ENCODE data around the gene TREM1. TPM values are rescaled to one million over a fixed set of nuclear protein-coding genes. Genes with fewer than 3 reads are reported as not detected.

The TREM1 gene
- total and polyA plus RNA-seq, 12 donors: 0.37 to 3.8 (median 0.96) TPM; not detected in 3

DNA sequence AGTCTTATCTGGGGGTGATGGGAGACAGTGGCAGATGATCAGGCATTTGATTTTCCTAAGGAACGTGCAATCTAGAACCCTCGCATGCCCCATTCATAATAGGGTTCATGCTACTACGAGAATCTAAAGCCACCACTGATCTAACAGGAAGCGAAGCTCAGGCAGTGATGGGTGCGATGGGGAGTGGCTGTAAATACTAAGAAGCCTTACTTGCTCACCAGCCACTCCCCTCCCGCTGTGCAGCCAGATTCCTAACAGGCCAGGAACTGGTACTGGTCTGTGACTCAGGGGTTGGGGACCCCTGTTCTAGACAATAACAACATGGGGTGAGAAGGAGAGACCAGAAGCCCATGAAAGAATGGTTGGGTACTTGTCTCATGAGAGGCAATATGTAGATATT is 53.8 kb downstream of the TREM1 start:
- Histone ChIP-seq H3K27me3 (no peaks in the 10 kb centered on the region), H3K4me3 (no peak overlapping the region), H3K27ac (no peak overlapping the region), H3K4me1 (replicated peaks in 1 of 2) (no peaks in the 10 kb centered on the region), H3K36me3 (replicated peaks in 1 of 2) (no peaks in the 10 kb centered on the region), H3K9me3 (replicated peaks in 1 of 3) (no peaks in the 10 kb centered on the region)
- intact Hi-C loops (cut with DNase I): no loop called here
- TF ChIP-seq, protein P1, sequence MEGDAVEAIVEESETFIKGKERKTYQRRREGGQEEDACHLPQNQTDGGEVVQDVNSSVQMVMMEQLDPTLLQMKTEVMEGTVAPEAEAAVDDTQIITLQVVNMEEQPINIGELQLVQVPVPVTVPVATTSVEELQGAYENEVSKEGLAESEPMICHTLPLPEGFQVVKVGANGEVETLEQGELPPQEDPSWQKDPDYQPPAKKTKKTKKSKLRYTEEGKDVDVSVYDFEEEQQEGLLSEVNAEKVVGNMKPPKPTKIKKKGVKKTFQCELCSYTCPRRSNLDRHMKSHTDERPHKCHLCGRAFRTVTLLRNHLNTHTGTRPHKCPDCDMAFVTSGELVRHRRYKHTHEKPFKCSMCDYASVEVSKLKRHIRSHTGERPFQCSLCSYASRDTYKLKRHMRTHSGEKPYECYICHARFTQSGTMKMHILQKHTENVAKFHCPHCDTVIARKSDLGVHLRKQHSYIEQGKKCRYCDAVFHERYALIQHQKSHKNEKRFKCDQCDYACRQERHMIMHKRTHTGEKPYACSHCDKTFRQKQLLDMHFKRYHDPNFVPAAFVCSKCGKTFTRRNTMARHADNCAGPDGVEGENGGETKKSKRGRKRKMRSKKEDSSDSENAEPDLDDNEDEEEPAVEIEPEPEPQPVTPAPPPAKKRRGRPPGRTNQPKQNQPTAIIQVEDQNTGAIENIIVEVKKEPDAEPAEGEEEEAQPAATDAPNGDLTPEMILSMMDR (IDR thresholded peaks at IDR 0.05): no peak
- TF ChIP-seq POLR2A (IDR thresholded peaks at IDR 0.05): no peak
- no peak for DNase-seq
- 85 to 93% (median 88%) methylated on average over 6 of the region's 6 CpGs for WGBS, 4 donors

DNA sequence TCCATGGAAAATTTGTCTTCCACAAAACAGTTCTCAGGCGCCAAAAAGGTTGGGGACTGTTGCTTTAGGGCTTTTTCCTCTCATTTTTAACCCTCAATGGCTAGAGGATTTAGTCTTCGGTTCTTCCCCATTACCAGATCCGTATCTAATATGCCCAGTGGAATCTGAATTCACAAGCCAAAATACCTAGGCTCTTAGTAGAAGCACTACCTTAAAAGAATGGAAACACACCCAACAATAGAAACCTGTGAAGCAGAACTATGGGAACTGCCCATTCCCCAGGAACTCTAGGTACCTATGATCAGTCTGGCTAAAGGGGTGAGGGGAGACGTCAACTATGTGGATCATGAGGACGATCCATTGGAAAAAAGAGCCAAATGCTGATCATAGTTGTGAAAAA is 55.2 kb downstream of the TREM1 start:
- 53 to 73% (median 56%) methylated on average over 5 of the region's 5 CpGs for WGBS, 4 donors
- intact Hi-C loops (cut with DNase I): no loop called here

DNA sequence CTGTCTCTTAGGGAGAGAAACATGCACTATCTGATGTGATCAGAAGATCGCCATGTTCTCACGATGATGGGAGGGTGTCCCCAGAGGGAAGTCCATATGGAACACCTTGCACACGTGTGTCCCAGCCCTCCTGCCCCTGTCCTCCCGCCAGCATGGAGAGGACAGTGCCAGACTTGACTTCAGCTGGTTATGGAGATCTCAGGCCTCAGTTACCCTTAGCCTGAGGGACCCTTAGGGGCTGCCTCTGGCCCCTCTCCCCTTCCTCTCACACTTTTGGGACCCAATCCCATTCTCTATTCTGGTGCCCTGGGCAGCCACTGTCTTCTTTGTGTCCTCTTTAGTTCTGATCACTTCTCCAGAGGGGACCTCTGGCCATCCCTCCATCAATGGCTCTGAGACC is 56.8 kb downstream of the TREM1 start:
- no peak for DNase-seq
- intact Hi-C loops (cut with DNase I): no loop called here

More for the DNA sequence above, 55.2 kb downstream of the TREM1 start:
- DNase-seq: no peak
- H3K36me3 ChIP-seq (replicated peaks in 1 of 2): no peaks in the 10 kb centered on the region
- H3K4me3 ChIP-seq: no peak overlapping the region
- TF ChIP-seq POLR2A (IDR thresholded peaks at IDR 0.05): no peak
- TF ChIP-seq, protein P1 (IDR thresholded peaks at IDR 0.05): no peak
- H3K27me3 ChIP-seq: no peaks in the 10 kb centered on the region
- no peak overlapping the region for H3K27ac ChIP-seq
- no peaks in the 10 kb centered on the region for H3K9me3 ChIP-seq (replicated peaks in 1 of 3)
- H3K4me1 ChIP-seq (replicated peaks in 1 of 2): no peaks in the 10 kb centered on the region

DNA sequence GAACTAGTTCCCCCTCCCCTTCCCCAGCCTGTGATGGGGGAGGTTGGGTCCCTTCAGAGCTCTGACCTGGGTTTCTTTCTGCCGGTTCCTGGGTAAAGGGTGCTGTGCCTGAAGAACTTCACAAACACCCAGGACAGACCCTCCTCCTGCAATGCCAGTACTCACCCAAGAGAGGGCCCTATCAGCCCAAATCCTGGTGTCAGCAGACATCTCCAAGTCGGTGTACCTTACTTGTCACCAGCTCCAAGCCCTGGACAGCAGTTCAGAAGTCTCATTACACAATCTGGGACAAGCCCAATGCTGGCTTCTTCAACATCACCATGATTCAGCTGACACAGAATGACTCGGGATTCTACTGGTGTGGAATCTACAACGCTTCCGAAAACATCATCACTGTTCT is 57.9 kb downstream of the TREM1 start:
- no peak for DNase-seq
- WGBS, 4 donors: 43 to 58% (median 51%) methylated on average over 3 to 5 of the region's 5 CpGs
- no peaks in the 10 kb centered on the region for H3K27me3 ChIP-seq

More for the DNA sequence above, 56.8 kb downstream of the TREM1 start:
- no peaks in the 10 kb centered on the region for H3K27me3 ChIP-seq
- no peaks in the 10 kb centered on the region for H3K9me3 ChIP-seq (replicated peaks in 1 of 3)
- no peaks in the 10 kb centered on the region for H3K4me1 ChIP-seq (replicated peaks in 1 of 2)
- 81 to 93% (median 86%) methylated on average over 3 to 4 of the region's 4 CpGs for WGBS, 4 donors
- H3K27ac ChIP-seq: no peak overlapping the region
- no peak overlapping the region for H3K4me3 ChIP-seq
- no peak for TF ChIP-seq POLR2A (IDR thresholded peaks at IDR 0.05)
- TF ChIP-seq, protein P1 (IDR thresholded peaks at IDR 0.05): no peak
- no peaks in the 10 kb centered on the region for H3K36me3 ChIP-seq (replicated peaks in 1 of 2)

More for the DNA sequence above, 57.9 kb downstream of the TREM1 start:
- TF ChIP-seq POLR2A (IDR thresholded peaks at IDR 0.05): no peak
- TF ChIP-seq, protein P1 (IDR thresholded peaks at IDR 0.05): no peak
- Histone ChIP-seq H3K4me3 (no peak overlapping the region), H3K27ac (no peak overlapping the region), H3K36me3 (replicated peaks in 1 of 2) (no peaks in the 10 kb centered on the region), H3K4me1 (replicated peaks in 1 of 2) (no peaks in the 10 kb centered on the region), H3K9me3 (replicated peaks in 1 of 3) (no peaks in the 10 kb centered on the region)
- intact Hi-C loops (cut with DNase I): no loop called here
